DMS114 treated with DMSO at 0.1 percent for 48 hours (cell line): ENCODE results near the gene BCL7A.
"Not testable (repeated sequence)": the region's sequence is repeated elsewhere in the genome, so short reads cannot be mapped to it uniquely, and the experiment has no call there.

Experiments used
- DNase-seq: peaks from one replicate; lab custom pipeline; 2025; ENCODE audit not compliant: unreplicated experiment; lab: John Stamatoyannopoulos, UW

The BCL7A gene

DNA sequence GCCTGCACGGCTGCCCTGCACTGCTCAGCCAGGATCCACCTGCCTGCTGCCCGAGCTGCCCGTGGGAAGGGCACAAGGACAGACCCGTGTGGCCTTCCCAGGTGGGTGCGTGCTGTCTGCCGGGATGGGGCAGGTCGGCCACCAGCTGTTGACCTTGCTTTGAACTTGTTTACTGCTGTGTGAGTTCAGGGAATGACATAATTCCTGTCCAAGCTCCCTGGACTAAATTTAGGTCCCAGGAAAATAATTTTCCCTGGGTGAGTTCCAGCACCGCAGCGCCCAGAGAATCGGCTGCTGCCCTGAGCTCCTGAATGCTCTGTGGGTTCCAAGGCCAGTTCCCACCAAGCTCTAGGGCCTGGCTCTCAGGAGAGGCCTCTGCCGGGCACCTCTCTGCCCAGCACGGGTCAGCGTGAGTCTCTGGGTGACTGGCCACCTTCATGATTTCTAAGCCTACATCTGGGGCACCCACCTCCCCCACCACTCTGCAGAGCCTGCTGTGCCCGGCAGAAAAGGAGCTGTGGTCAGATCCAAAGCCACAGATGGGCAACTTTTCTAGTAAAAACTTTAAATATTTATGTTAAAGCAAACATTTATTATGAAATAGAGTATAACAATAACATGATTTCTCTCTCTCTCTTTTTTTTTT, 29.7 kb downstream of the BCL7A start:
- DNase-seq: no peak

DNA sequence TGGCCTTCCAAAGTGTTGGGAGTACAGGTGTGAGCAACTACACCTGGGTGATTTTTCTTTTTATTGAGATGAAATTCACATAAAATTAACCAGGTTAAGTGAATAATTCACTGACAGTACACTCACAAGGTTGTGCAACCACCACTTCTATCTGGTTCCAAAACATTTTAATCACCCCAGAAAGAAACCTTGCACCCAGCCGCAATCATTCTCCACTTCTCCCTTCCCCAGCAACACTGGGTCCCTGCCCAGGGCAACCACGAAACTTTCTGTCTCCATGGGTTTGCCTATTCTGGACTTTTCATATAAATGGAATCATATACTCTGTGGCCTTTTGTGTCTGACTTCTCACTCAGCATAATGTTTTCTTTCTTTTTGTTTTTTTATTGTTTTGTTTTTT, 30.6 kb downstream of the BCL7A start:
- DNase-seq: no peak

DNA sequence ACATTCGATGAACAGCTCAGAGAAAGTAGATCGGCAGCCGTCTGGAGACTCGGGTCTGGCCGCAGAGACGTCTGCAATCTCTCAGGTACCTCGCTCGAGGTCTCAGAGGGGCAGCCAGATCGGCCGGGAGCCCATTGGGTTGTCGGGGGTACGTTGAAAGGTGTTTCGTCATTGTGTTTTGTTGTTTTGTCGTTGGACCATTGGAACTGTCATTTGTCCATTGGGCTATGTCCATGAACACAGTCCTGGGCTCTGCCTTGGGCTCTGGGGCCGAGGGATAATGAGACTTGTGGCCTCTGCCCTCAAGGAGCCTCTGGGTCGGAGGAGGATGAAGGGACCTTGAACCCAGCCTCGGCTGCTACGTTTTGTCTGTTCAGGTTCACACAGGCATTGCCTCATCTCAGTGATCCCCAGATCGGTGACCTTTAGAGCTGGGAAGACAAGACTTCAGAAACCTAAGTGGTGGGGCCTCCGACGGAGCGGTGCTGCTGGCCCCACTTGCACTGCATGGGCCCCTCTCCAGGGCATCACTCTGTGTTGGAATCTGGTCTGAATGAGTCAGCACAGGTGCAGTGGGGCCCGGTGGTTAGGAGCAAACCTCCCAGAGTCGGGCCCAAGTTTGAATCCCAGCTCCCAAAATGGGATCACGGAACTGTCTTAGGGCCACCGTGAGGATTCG, 33.3 kb downstream of the BCL7A start:
- DNase-seq: no peak

DNA sequence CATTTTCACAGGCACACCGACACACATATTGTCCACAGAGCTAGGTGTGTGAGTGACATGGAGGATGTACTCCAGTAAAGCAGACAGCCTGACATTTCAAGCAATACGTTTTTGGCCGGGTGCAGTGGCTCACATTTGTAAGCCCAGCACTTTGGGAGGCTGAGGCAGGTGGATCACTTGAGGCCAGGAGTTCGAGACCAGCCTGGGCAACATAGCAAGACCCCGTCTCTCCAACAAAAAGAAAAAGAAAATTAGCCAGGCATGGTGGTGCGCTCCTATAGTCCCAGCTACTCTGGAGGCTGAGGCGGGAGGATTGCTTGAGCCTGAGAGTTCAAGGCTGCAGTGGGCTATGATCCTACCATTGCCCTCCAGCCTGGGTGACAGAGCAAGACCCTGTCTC, 34.7 kb downstream of the BCL7A start:
- not testable (repeated sequence) for DNase-seq

DNA sequence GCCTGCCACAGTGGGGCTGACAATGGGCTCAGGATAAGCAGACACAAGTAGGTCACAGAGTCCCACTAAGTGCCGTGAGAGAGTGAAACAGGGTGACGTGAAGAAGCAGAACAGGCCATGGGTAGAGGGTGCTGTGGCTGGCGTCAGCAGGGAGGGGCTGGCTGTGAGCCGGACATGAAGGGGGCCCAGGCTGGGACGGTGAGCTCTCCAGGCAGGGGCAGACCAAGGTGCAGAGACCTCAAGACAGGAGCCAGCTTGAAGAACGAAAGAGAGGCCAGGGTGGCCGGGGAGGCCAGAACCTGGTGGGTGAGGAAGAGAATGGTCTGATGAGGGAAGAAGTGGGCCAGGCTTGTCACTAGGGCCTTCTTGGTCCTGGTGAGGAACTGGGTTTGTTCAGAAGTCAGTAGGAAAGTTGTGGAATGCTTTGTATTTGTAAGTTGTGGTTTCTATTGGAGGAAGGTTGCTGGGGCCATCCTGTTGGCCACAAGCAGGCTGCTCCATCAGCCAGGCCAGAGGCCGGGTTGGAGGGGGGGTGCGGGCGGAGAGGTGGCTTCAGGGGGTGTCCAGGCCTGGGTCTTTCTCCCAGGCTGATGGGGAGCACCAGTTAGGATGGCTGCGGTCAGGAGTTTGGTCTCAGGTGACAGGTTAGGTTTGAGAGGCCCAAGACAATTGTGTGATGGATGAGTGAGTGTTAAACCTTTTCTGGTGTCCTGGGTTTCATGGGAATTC, 35.5 kb downstream of the BCL7A start:
- DNase-seq: no peak

DNA sequence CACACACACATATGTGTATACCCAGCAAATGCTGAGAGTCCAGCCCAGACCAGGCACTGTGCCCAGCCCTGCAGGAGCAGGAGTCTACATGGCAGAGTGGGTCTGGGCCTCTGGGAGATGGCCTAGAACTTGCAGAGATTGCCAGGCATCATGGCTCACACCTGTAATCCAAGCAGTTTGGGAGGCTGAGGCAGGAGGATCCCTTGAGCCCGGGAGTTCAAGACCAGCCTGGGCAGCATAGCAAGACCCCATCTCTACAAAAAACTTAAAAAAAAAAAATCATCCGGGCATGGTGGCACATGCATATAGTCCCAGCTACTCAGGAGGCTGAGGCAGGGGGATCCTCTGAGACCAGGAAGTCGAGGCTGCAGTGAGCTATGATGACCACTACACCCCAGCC, 36.1 kb downstream of the BCL7A start:
- DNase-seq: no peak

DNA sequence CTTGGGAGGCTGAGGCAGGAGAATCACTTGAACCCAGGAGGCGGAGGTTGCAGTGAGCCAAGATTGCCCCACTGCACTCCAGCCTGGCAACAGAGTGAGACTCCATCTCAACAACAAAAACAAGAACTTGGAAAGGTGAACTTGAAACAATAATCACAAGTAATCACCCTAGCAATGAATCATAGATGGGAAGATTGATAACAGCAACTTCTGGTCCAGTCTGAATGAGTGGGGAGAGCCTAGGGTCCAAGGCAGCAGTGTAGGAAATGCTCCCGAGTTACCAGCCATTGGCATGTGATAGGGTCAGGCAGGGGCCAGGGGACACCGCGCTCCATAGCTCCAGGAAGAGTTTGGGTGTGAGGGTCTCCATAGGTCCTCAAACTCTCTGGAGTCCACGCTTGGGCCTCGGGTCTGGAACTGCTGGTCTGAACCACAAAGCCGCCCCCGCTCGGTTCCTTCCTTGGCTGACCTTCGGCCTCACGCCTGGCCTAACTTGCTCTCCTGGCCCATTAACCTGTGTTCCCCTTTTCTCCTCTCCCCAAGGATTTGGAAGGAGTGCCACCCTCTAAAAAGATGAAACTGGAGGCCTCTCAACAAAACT, 37.0 kb downstream of the BCL7A start:
- DNase-seq: no peak

DNA sequence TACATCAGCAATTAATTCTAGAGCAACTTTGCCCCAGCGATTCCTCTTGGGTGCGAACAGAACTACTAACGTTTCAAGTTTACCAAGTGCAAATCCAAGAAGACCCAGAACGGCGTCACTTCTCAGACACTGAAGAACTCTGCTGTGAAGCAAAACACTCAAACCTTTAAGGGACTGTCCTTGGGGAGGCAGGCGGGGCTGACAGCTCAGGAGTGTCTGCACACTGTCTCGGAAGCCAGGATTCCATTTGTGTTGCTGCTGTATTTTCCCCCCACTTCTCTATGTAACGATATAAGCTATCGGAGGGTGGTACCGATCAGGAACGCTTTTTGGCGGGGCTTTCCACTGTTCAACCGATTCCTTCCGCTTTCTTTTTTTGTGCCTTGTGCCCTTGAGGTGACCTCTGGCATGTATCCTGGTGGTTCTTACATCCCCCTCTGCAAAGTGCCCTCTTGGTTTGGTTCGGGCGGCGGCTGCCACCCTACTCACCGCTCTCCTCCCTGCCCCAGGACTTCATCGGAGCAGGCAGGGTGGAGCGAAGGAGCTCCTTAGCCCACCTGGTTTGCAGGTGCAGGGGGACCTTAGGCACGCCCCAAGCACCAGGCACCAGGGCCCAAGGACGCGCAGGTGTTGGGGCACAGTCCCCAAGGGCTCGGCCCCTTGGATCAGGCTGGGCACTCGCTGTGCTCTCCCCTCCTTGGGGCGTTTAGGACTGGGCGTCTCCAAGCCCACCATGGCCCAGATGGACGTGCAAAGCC, 37.7 kb downstream of the BCL7A start:
- DNase-seq: no peak

DNA sequence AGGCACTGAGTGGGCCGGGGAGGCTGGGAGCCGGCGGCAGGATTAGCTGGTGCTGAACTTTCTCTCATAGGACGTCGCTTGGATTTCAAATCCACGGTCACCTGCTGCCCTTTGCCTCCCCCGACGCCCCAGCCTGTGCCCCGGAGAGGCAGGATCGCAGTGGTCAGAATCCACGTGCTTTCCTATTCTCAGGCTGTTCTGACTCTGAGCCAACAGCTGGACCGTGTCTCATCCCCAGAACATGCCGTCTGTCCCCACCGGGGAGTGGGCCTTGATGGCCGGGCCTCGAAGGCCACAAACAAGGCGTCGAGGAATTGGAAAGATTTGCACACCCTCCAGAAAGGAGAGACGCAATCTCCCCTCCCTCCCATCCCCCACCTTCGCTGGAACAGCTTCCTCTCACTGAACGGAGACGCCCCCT, 38.4 kb downstream of the BCL7A start:
- DNase-seq: no peak

DNA sequence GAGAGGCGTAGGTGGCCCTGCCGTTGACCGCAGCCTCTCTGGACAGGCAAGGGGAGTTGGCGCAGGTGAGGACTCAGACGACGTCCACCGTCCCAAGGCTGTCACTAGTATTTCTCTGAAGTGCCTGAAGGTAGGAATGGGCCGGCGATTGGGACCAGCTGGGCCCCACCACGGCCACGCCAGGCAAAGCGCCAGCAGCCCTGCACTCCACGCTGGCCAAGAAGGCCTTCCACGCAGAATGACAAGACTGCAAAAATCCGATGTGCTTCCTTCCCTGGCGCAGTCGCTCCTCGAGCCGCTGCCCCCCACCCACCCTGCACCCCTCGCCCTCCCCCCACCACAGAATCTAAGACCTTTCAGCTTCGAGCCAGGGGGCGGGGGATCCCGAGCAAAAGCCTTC, 39.6 kb downstream of the BCL7A start:
- no peak for DNase-seq

DNA sequence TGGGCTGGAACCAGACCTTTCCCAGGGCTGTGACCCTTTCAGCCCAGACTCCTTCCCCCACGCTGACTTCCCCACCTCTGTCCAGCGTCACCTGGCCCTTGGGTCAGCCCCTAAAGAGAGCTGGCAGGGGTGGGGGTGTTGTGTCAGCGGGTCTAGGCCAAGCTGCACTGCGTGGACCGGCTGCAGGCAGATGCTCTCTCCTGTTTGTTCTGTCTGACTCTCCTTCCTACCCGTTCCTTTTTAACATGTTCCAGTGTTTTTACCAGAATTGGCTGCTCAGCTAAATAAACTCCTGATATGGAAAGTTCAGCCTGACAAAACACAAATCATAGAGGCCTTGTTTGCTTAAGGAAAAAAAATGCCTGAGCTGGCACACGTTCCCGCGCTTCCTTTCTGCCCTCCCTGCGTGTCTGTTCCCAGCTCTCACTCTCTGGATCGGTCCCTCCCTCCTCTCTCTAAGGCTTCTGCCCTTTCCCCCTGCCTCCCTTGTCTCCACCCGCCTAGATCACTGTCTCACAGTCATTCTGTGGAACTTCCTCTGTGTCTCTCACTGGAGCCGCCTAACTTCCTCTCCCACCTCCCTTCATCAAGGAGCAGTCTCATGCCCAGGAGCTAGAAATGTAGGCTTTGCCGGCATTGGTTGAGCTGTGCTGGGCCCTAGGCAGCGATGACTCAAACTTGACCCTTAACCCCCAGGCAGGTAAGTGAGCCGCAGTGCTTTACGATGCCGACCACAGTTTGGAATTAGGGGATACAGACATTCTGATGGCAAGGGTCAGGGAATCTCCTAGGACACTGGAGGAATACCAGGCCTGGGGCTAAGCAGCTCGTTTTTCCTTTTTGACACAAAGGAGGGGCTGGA, 41.4 kb downstream of the BCL7A start:
- no peak for DNase-seq

DNA sequence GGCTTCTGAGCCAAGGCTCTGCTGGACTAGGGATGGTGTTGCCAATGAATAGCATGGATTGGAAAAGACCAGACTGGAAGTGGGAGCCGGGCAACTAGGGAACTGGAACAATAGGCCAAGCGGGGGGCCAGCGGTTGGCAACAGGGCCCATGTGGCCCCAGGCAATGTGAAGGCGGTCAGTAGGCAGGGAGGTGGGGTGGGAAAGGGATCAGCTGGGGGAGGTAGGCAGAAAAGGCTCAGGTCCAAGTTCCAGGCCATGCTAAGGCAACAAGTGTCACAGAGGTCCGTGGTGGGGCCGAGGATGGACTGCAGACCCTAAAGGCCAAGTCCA, 42.0 kb downstream of the BCL7A start:
- no peak for DNase-seq

DNA sequence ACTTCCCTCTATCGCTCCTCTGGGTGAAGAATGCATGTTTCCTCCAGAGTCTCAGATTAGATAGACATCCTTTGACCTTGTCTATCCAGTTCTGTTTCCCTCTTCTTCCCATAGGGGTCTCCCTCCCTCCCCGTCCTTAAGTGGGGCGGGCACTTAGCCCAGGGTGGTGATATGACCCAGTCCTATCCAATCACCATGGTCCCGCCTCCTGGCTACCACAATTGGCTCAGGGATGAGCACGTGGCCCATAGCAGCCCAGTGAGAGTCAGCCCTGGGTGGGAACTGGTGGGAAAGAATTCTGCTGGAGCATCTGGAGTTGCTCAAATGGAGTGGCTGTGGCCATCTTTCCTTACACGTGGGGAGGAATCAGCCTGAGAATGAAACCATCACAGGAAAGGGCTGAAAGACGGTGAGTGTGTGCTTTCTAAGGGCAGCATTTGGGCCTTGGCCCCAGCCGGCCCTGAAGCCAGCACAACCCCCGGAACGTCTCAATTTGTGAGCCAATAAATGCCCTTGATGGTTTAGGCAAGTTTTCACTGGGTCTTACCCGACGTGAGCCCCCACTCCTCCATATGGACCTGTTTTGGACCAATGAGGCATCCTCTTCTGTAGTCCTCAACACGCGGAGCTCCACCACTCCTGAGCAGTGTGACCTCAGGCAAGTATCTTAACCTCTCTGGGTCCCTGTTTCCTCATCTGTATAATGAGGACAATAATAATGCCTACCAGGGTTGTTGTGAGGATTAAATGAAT, 42.5 kb downstream of the BCL7A start:
- DNase-seq: peak; percentile 63

DNA sequence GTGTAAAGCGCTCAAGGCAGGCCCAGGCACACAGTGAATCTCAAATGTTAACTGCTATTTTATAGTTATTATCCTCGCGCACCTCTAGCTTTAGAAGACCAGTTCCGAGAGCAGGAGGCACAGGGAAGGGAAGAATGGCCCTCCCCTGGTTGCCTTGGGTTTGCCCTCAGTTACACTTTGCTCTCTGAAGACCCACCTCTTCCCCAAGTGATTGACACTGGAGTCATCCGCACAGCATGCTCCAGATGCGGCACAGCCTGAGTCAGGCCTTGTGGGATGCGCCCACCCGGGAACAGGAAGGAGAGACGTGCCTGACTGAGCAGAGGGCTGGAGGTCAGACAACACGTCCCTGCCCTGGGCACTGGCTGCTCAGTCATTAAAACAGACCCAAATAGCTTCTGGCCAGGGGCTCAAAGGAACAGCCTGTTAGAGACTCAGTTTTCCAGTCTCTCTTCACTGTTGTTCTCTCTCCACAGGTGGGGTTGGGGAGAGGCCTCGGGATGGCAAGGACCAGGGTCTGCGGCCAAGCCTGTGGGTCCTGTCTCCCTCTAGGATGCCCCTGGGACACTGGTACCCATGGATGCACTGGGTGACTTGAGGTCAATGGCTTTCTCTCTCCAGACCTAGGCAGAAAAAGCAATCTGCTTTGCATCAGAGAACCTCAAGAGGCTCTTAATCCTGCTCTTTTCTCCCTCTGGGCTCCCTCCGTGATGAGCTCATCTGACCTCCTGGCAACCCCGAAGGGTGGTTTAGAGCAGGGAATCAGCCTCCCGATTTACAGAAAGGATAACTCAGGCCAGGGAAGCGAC, 43.3 kb downstream of the BCL7A start:
- DNase-seq: no peak

DNA sequence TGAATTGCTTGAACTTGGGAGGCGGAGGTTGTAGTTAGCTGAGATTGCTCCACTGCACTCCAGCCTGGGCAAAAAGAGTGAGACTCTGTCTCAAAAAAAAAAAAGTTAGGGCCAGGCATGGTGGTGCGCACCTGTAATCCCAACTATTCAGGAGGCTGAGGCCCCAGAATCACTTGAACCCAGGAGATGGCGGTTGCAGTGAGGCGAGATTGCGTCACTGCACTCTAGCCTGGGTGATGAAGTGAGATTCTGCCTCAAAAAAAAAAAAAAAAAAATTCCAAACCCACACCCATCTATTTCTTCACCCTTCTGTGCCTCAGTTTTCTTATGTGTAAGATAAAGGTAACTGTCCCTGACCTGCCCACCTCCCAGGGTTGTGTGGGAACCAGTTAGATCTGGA, 45.9 kb downstream of the BCL7A start:
- no peak for DNase-seq

DNA sequence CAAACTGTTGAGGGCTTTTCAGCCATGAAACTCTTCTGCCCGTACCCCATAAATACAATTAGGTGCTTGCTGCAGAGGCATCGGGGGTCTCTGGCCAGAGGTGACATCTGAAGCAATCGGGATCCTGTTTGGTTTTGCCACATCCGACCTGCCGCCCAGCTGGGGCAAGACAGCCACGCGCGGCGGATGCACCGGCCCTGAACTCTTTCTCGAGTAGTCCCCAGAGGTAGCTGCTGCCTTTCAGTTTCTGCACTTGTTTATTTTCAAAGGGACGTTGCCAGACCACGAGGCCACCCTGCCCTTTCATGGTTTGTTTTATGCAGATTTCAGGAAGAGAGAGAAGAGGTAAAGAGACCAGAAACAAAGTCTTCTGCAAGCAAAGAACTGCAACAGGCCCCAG, 46.3 kb downstream of the BCL7A start:
- no peak for DNase-seq

DNA sequence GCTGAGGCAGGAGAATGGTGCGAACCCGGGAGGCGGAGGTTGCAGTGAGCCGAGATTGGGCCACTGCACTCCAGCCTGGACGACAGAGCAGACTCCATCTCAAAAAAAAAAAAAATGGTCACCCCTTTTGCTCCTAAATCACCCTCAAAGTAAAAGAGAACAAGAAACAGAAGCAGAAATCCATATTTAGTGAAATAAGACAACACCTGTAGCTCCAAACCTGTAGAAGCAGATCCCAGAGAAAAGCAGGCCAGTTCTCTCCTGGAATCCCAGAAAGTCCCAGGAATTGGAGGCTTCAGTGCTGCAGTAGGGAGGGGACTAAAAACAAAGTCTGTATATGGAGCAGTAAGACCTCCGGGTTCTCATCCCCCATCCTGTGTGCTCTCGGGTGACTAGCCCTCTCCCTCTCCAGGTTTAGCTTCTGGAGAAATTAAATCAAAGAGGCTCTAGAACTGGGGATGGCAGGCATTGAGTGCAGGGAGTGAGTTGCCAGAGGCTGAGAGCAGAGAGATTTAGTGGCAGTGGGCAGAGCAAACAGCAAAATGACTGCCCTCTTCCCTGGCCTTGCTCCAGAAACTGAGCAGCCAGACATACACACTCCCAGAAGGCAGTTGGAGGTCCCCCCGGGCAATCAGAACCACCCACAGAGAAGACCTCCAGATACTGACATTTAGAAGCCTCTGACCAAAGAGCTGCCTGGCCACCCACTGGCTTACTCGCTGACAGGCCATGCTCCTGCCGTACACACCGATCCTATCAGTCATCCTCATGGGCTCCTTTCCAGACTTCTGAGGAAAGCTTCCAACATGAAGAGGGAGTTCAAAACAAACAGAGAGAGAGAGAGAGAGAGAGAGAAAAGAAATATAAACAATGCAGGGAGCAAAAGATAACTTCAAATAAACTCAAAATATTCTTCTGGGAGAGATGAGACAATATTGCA, 50.6 kb downstream of the BCL7A start:
- no peak for DNase-seq

DNA sequence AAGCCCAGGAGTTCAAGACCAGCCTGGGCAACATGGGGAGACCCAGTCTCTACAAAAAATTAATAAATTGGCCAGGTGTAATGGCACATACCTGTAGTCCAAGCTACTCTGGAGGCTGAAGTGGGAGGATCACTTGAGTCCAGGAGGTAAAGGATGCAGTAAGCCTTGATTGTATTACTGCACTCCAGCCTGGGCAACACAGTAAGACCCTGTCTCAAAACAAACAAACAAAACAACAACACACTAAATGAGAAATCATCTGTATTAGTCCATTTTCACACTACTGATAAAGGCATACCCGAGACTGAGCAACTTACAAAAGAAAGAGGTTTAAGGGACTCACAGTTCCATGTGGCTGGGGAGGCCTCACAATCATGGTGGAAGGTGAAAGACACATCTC, 52.1 kb downstream of the BCL7A start:
- DNase-seq: no peak
